GM12864 (cell line): ENCODE measurements around the gene INTS11.

Experiments used
- DNase-seq: peaks from one replicate; pipeline ENCODE4 v3.0.0-alpha.2; 2011; ENCODE audit warnings: low read depth
- H3K4me3 ChIP-seq: 2 replicates; pipeline ENCODE4 v1.5.1; 2011; ENCODE audit warnings: mild to moderate bottlenecking, low read depth, low read length, control low read depth
- CTCF ChIP-seq: IDR thresholded peaks from 2 replicates; pipeline ENCODE4 v1.5.1; 2011; ENCODE audit warnings: low read depth, mild to moderate bottlenecking, moderate library complexity, low read length, control low read depth, inconsistent platforms; ENCODE audit errors: missing control alignments

The INTS11 gene

DNA sequence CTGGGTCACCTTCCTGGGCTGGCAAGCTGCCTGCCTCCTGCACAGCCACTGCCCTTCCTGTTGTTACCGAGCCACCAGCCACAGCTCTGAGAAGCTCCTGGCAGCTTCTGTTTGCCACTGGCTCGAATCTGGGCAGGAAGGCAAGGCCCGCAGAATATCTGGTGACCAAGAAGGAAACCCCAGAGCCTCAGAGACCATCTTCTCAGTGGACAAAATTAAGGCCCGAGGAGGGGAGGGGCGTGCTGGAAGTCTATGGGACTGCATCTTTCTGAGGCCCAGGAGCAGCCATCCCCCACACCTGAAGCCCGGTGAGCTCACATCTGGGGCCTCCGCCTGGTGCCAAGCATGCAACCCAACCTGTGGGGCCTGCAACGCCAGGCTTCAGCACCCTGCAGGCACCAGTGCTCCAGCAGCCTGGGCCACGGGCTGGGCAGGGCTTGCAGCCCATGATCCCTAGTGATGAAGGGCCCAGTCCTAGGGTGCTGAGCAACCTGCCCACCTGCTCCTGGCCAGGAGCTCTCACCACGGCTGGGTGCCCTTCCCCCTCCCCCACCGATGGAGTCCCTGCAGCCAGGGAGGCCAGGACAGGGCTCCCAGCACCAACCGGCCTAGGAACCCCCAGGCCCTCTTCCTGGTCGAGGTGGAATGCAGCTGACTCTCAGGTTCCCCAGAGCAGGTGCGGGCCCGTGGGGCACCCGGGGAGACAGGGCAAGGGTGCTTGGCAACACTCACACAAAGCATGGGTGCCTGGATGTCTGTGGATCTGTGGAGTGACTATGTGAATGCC is 1.0 kb upstream of the INTS11 start:
- TF ChIP-seq CTCF: no peak
- H3K4me3 ChIP-seq: peak overlapping the region; percentile 85
- DNase-seq: no peak

- DNase-seq: no peak
- TF ChIP-seq CTCF: no peak
- H3K4me3 ChIP-seq: peak overlapping the region; percentile 97
These were observed 356 bp downstream of the INTS11 start for GRCh38 chr1:1324084-1324523.

DNA sequence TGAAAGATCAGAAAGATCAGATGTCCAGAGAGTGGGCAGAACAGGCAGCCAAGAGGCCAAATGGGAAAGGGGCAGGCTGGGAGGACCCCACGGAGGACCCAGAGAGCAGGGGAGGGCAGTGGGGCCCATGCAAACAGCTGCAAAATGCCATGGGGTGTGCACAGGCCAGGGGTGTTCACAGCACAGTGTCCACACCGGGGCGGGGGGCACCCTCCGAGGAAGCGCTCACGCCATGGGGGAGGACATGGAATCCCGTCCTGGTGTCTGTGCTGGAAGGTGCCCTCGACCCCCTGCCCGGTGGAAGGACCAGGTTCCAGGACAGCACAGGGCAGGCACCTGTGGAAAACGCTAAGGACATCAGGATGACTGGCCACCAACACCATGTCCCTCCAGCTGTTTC is 1.5 kb downstream of the INTS11 start:
- TF ChIP-seq CTCF: no peak
- no peak for DNase-seq
- peak overlapping the region; percentile 43; the same call in 1 of the 2 replicates for H3K4me3 ChIP-seq

GRCh38 chr1:1322418-1322817 is 2.0 kb downstream of the INTS11 start:
- no peak for TF ChIP-seq CTCF
- no peak for DNase-seq
- H3K4me3 ChIP-seq: no peak overlapping the region

- H3K4me3 ChIP-seq: no peak overlapping the region
- TF ChIP-seq CTCF: no peak
- no peak for DNase-seq
These were observed 3.0 kb downstream of the INTS11 start for GRCh38 chr1:1321477-1321876.

- no peak for DNase-seq
- no peak for TF ChIP-seq CTCF
- no peak overlapping the region for H3K4me3 ChIP-seq
These were observed 3.6 kb downstream of the INTS11 start for GRCh38 chr1:1320666-1321448.
